NCI-H2081 (cell line): ENCODE measurements around the gene HEATR9.
"Not testable (repeated sequence)": the region's sequence is repeated elsewhere in the genome, so short reads cannot be mapped to it uniquely, and the experiment has no call there.

Experiments
- DNase-seq, 2 experiments: peaks; one replicate each; lab custom pipeline; 2025; lab: John Stamatoyannopoulos, UW

Gene HEATR9

GRCh38 chr17:35868737-35869136 lies at the start of gene HEATR9:
Gene HEATR9 (minus strand): TSS chr17:35868891. CDS start chr17:35868742, 149 bp downstream.
- no peak for DNase-seq

GRCh38 chr17:35917519-35918213 lies 49.0 kb upstream of the HEATR9 start:
- no peak for DNase-seq

- DNase-seq, result no peak
Measured at GRCh38 chr17:35915153-35915964, 46.7 kb upstream of the HEATR9 start.

GRCh38 chr17:35914354-35914753 lies 45.7 kb upstream of the HEATR9 start:
- no peak for DNase-seq

- DNase-seq, result no peak
Measured at GRCh38 chr17:35913609-35914008, 44.9 kb upstream of the HEATR9 start.

GRCh38 chr17:35912942-35913341 lies 44.3 kb upstream of the HEATR9 start:
- DNase-seq, result no peak

- DNase-seq, result no peak
Measured at GRCh38 chr17:35912339-35912912, 43.7 kb upstream of the HEATR9 start.

GRCh38 chr17:35909408-35909807 lies 40.7 kb upstream of the HEATR9 start:
- DNase-seq, result no peak

GRCh38 chr17:35907691-35908090 lies 39.0 kb upstream of the HEATR9 start:
- no peak for DNase-seq

- DNase-seq, result no peak
Measured at GRCh38 chr17:35906926-35907637, 38.4 kb upstream of the HEATR9 start.

- no peak for DNase-seq
Measured at GRCh38 chr17:35906191-35906925, 37.7 kb upstream of the HEATR9 start.

- no peak for DNase-seq
Measured at GRCh38 chr17:35903451-35903850, 34.8 kb upstream of the HEATR9 start.

GRCh38 chr17:35901631-35902175 lies 33.0 kb upstream of the HEATR9 start:
- no peak for DNase-seq

GRCh38 chr17:35900708-35901480 lies 32.2 kb upstream of the HEATR9 start:
- no peak for DNase-seq

GRCh38 chr17:35900280-35900679 lies 31.6 kb upstream of the HEATR9 start:
- no peak for DNase-seq

GRCh38 chr17:35898283-35899070 lies 29.8 kb upstream of the HEATR9 start:
- DNase-seq, result peak in 1 of 2 experiments; percentile 28

GRCh38 chr17:35897772-35898171 lies 29.1 kb upstream of the HEATR9 start:
- not testable (repeated sequence) for DNase-seq

- DNase-seq, result no peak
Measured at GRCh38 chr17:35895636-35896587, 27.2 kb upstream of the HEATR9 start.

- no peak for DNase-seq
Measured at GRCh38 chr17:35894206-35894605, 25.5 kb upstream of the HEATR9 start.
